ENCODE measurements around the gene UPF2.

- no peak for TF ChIP-seq POLR2AphosphoS5 (IDR thresholded peaks at IDR 0.05; ENCODE audit: low read depth, low read length)
- no peak for TF ChIP-seq TAF1 (IDR thresholded peaks at IDR 0.05; ENCODE audit: borderline replicate concordance, low read depth, low read length)
- TF ChIP-seq POLR2A (IDR thresholded peaks at IDR 0.05; ENCODE audit: low read depth, low read length), result no peak
These were observed 38.9 kb upstream of the UPF2 start for GRCh38 chr10:12081470-12081869.

Measured in GM12892 (cell line).